HEK293 (cell line): ENCODE measurements around the gene VIPR2.
"Not testable (repeated sequence)": the region's sequence is repeated elsewhere in the genome, so short reads cannot be mapped to it uniquely, and the experiment has no call there.

Experiments
- CTCF ChIP-seq: fragments of 450-650 bp; formaldehyde crosslinking; IDR thresholded peaks from 2 replicates; pipeline ENCODE4 v1.5.1; 2016; ENCODE audit warnings: missing biosample characterization, missing genetic modification characterization
- REST ChIP-seq: fragments of 450-650 bp; formaldehyde crosslinking; IDR thresholded peaks from 2 replicates; pipeline ENCODE4 v1.5.1; 2016; ENCODE audit warnings: missing biosample characterization, missing genetic modification characterization
- ZBTB6 ChIP-seq: fragments of 450-650 bp; formaldehyde crosslinking; IDR thresholded peaks from 2 replicates; pipeline ENCODE4 v1.5.1; 2017; ENCODE audit warnings: missing biosample characterization, missing genetic modification characterization
- ZNF473 ChIP-seq: fragments of 450-650 bp; formaldehyde crosslinking; IDR thresholded peaks from 2 replicates; pipeline ENCODE4 v1.5.1; 2017; ENCODE audit warnings: missing biosample characterization, missing genetic modification characterization
- ZNF707 ChIP-seq: fragments of 450-650 bp; formaldehyde crosslinking; IDR thresholded peaks from 2 replicates; pipeline ENCODE4 v1.5.1; 2016; ENCODE audit warnings: missing biosample characterization, missing genetic modification characterization
- TF ChIP-seq, protein P1 (sequence below): fragments of 450-650 bp; formaldehyde crosslinking; IDR thresholded peaks from 2 replicates; pipeline ENCODE4 v1.5.1; 2016; ENCODE audit warnings: missing biosample characterization, missing genetic modification characterization

DNA sequence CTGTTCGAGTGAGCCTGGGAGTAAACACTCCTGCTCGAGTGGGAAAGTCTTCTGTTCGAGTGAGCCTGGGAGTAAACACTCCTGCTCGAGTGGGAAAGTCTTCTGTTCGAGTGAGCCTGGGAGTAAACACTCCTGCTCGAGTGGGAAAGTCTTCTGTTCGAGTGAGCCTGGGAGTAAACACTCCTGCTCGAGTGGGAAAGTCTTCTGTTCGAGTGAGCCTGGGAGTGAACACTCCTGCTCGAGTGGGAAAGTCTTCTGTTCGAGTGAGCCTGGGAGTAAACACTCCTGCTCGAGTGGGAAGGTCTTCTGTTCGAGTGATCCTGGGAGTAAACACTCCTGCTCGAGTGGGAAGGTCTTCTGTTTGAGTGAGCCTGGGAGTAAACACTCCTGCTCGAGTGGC, 162.6 kb downstream of the VIPR2 start:
- TF ChIP-seq ZNF473 (tag by site-specific recombination); CTCF (tag by site-specific recombination); ZBTB6; ZNF707 (tag by site-specific recombination); REST (tag by site-specific recombination): not testable (repeated sequence)
- TF ChIP-seq, protein P1, sequence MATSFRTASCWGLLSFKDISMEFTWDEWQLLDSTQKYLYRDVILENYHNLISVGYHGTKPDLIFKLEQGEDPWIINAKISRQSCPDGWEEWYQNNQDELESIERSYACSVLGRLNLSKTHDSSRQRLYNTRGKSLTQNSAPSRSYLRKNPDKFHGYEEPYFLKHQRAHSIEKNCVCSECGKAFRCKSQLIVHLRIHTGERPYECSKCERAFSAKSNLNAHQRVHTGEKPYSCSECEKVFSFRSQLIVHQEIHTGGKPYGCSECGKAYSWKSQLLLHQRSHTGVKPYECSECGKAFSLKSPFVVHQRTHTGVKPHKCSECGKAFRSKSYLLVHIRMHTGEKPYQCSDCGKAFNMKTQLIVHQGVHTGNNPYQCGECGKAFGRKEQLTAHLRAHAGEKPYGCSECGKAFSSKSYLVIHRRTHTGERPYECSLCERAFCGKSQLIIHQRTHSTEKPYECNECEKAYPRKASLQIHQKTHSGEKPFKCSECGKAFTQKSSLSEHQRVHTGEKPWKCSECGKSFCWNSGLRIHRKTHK (tag by site-specific recombination) = not testable (repeated sequence)
